Stimulated activated CD8-positive, alpha-beta memory T cell treated with anti-CD3 and anti-CD28 coated beads, Interleukin-2, amount 100 ng/mL, for 48 hours (primary cell): ENCODE results near the gene MEN1.
"Not testable (repeated sequence)": the region's sequence is repeated elsewhere in the genome, so short reads cannot be mapped to it uniquely, and the experiment has no call there.

Experiments used
- DNase-seq, 2 donors: peaks; one replicate each; pipeline ENCODE4 v3.0.0-alpha.2; 2020; ENCODE audit warnings: low read depth in 2 of 2

MEN1 gene

DNA sequence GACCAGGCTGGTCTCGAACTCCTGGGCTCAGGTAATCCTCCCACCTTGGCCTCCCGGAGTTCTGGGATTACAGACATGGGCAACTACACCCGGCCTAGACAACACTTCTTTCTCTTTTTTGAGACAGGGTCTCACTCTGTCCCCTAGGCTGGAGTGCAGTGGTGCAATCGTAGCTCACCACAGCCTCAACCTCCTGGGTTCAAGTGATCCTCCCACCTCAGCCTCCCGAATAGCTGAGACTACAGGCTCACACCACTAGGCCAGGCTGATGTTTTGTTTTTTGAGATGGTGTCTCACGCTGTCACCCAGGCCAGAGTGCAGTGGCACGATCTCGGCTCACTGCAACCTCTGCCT lies 35.4 kb upstream of the MEN1 start:
- DNase-seq, result not testable (repeated sequence)

DNA sequence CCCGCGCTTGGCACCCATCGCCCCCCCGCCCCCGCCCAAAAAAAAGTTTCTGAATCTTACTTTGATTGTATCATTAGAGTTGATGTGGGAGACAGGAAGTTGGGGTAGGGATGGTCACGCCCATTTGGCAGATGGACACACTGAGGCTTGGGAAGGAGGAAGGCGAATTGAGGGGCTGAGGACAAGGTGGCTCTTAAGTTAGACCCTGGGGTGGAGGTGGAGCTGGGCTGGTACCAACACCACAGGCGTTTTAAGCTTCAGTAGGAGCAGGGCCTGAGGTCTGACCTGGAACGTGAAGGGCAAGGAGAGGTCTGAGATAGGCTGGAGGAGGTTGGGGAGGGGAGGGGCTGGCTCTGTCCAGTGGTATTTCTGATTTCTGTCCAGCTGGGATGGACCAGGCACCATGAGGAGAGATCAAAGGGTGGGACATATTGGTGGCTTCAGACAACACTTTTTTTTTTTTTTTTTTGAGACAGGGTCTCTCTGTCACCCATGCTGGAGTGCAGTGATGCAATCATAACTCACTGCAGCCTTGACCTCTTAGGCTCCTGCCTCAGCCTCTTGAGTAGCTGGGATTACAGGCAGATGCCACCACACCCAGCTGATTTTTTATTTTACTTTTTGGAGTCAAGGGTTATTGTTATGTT lies 34.9 kb upstream of the MEN1 start:
- no peak for DNase-seq

DNA sequence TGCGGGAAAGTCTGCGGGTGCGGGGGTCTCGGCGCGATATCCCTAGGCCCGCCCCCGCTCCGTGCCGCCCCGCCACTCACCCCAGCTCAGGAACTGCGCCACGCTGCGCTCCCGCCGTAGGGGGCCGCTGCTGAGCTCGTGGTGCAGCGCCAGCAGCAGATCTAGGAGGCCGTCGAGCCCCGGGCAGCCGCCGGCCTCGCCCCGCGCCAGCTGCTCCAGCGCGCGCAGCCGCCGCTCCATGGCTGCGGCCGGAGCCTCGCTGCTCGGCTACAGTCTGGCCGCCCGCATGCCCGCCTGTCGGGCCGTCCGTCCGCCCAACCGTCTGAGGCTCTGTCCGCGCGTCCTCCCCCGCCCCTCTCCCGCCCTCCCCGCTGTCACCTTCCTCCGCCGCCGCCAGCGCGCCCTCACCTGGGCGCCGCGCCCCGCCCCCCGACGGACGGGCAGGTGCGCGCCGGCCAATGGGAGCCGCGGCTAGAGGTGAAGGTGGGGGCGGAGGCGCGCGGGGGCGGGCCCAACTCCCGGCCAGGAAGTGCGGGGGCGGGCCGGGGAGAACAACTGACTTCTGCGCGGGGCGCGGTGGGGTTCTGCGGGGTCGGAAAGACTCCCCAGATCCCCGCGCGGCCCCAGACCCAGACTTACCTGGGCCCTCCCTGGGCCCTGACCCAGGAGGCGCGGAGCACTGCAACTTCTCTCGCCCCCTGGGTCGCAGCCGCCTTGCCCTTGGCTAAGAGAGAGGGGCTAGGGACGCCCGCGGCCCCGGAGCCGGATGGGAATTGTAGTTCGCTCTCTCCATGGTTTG lies 34.2 kb upstream of the MEN1 start, which contains the start of gene CDC42BPG:
Gene CDC42BPG (minus strand): TSS at position 324 of the 799 bp plus-strand sequence. CDS start 84 bp downstream, at position 240.
- DNase-seq, result peak in 1 of 2 donors; percentile 50

DNA sequence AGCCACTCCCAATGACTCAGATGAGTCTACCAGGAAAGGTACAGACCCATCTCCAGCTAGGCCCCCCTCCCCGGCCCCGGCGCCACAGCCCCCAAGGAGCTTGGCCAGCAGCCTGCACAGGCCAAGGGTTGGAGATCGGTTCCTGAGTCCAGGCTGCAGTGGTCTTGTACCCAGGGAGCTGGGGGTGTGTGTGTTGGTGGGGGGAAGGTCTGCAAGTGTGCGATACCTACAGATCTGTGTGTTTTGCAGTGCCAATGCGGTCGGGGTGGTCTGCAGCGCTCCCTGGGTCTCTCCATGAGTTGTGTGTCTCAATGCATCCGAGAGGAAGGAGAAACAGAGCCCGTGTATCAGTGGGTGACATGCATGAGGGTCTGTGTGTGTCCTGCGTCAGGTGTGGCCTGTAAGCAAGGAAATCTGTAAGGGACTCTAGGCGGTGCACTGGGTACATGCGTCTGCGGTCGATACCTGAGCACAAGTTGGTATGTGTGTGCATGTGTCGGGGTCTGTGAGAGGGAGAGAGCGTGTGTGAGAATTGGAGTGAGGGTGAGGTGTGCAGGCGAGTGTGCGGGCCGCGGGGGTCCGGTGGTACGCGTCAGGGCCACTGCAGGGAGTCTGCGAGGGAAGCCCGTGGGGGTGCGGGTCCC lies 33.5 kb upstream of the MEN1 start:
- DNase-seq, result no peak

DNA sequence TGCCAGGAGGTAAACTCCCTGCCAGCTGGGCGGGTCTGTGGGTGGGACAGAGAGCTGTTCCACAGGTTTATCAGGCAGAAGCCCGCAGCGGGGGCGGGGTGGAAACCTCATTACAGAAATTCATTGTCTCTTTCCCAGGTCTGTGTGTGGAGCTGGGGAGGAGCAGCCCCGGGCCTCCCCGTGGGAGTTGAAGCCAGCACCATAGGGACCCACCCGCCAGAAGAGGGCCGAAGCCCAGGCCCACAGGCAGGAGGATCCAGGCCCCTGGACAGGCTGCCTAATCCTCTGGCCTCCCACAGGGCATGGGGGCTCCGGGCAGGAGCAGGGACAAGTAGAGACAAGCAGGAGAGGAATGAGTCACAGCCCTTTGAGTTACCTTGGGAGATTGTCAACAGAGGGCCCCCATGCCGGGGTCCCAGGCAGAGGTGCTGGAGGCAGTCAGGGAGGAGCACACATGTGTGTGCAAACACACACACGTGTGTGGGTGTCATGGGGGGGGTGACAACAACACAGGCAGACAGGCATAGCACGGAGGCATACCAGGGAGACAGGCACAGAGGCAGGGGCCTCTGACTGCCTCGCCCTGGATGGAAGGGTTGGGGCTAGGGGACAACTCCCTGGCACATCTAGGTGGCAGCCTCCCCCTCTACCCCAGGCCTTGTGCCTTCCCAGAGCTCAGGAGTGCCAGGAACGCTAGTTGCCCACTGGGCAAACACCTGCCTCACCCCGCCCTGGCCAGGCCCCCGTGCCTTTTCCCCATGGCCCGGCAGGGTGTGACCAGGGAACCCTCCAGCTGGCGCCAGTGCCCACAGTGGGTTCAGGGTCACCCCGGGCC lies 32.7 kb upstream of the MEN1 start:
- DNase-seq, result no peak

DNA sequence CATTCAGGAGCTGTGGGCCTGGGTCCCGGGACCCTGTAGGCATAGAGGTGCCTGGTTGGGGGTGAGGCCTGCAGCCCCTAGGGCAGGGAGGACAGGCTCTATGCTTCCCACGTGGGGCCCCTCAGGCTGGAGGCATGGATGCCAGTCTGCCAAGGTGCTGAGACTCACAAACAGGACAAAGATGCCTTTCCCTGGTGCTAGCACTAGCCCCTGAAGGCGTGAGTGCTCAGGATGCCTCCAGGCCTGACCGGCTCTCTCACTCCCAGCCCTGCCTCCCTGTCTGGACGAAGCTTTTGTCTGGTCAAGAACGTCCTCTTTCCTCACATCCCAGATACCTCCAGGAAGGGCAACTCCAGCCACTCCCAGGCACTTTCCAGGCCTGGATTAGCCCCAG lies 32.0 kb upstream of the MEN1 start:
- no peak for DNase-seq

DNA sequence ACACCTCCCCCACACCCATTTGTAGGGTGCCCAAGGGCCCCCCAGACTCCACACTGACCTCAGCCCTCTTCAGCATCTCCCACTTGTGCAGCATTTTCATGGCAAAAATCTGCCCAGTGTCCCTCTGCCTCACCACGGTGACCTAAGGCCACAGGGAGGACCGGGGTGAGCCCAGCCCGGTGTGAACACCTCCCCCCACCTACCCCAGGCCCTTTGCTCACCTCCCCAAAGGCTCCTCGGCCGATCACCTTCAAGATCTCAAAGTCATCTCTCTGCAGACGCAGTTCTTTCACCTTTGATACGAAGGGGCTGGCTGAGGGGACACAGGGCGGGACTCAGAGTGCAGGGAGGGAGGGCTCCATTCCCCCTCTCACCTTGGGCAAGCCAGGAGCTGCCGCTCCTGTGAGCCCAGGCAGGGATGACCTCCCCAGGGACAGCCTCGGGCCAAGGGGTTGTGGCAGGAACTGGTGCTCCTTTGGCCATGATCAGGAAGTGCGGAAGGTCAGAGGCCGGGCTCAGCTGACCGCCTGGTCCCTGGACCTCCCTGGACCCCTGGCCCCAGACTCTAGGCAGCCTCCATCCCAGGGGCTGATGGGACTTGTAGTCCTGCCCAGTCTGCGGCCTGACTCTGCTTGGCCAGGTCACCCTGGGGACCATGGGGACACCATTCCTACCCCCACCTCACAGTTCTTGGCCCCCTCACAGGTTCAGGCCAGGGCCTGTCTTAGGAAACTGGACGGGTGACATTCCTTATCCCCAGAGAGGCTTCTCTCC lies 31.4 kb upstream of the MEN1 start:
- no peak for DNase-seq

DNA sequence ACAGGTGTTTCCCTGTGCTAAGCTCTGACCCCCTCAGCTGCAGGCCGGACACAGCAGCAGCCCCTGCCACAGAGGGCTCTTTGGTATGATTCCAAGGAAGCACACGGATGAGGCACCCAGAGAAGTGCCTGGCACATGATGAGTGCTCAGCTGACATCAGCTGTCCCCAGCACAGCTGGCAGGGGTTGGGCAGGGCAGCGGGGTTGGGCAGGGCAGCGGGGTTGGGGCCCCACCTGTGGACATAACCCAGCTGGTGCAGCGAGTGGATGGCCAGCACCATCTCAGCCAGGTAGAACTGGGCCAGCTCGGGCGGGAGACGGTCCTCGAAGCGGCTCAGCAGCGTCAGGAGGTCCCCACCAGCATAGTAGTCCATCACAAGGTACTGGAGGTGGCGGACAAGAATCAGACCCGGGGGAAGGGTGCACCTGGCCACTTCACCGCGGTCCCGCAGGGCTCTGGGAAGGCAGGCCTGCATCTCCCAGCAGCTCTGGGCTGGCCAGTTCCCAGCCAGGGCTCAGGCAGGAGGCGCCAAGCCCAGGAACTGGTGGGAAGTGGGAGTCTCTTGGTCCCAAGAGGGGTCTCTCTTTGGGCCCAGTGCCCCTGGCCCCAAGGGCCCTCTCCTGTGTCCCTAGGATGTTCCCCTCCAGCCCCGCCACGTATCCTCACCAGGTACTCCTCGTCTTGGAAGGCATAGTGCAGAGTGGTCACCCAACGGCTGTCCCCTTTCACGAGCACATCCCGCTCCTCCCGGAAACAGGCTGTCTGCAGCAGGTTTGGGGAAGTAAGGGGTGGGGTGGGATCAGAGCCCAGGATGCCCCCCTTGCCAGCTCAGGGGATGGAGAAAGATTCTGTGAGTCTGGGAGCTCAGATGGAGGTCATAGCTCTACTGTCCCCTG lies 29.8 kb upstream of the MEN1 start:
- no peak for DNase-seq

DNA sequence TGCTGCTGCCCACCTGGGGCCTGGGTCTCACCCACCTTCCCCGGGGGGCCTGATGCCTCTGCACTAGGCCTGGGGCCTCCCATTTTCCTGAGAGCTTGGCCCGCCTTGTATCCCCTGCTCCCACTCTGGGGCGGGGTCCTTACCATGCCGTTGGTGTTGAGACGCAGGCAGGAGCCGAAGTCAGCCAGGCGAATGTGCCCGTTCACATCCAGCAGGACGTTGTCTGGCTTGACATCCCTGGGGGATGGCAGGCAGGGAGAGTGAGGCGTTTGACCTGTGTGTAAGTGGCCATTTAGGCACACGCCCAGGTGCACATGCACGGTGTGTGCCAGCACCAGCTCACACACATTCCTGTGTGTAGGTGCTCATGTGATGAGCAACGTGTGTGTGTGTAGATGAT lies 29.0 kb upstream of the MEN1 start:
- no peak for DNase-seq

DNA sequence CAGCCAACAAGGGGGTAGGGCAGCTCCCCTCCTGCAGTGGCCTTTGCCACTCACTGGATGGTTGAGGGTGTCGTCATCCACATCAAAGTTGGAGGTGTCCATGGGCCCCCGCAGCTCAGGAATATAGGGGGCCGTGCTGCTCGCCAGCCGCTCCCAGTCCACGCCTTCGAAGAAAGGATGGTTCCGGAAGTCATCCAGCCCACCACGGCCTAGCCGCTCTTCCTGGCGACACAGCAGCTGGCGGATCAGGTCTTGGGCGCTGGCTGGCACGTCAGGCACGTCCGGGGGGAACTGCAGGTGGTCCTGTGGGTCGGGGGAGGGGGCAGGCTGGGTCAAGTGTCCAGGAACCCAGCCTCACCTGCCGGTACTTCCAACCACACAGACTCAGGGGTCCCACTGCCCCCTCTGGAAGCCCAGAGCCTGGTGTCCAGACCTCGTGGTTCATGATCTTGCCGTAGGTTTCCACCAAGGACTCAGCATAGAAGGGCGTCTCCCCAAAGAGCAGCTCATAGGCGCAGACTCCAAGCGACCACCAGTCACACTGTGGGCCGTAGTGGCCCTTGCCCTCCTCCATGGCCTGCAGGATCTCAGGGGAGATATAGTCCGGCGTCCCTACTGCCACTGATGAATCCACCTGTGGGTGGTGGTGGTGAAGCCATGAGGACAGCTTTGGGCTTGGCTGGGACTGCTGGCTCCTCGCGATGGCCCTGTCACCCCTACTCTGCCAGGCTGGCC lies 28.4 kb upstream of the MEN1 start:
- DNase-seq, result no peak

DNA sequence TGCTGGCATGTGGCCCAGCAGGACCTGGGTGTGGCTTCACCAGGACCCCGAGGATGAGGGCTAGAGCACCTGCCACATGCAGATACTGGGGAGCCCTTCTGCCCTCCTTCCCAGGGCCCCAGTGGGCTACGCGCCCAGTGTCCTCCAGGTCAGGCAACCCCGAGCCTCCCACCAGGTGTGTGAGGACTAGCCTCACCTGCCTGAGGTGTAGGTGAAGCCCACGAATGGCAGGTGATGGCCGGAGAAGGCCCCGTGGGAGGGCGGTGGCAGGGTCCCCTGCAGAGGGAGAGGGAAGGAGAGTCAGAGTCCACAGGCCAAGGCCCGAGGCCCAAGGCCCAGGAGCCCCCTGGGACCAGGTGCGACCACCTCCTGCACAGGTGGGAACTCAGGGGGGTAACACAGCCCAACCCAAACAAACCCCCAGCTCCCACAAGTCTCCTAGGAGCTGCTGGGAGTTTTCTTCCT lies 27.6 kb upstream of the MEN1 start:
- DNase-seq, result no peak

DNA sequence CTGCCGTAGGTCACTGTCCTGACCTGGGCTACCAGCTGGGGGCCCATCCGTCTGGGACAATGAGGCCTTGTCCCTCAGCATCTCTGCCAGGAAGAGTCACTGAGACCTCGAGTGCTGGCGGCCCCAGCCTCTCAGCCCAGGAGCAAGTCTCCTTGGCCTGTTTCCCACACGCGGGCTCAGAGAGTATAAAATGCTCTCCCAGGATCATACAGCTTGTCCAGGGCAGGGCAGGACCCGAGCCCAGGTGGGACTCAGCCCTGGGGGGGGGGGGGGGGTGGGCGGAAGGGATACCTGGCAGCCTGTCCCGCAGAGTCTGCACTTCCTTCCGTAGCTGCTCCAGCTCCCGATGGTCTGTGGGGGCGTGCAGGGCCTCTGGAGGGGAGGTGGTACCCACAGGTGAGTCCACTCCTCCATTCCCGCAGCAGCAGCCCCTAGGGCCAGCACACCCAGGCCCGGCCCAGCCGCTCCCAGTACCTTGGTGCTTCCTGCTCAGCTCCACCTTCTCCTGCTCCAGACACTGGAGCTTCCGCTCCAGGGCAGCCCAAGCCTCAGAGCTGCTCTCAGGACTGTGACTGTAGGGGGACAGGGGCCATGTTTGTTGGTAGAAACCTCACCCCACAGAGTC lies 26.2 kb upstream of the MEN1 start:
- DNase-seq, result no peak

DNA sequence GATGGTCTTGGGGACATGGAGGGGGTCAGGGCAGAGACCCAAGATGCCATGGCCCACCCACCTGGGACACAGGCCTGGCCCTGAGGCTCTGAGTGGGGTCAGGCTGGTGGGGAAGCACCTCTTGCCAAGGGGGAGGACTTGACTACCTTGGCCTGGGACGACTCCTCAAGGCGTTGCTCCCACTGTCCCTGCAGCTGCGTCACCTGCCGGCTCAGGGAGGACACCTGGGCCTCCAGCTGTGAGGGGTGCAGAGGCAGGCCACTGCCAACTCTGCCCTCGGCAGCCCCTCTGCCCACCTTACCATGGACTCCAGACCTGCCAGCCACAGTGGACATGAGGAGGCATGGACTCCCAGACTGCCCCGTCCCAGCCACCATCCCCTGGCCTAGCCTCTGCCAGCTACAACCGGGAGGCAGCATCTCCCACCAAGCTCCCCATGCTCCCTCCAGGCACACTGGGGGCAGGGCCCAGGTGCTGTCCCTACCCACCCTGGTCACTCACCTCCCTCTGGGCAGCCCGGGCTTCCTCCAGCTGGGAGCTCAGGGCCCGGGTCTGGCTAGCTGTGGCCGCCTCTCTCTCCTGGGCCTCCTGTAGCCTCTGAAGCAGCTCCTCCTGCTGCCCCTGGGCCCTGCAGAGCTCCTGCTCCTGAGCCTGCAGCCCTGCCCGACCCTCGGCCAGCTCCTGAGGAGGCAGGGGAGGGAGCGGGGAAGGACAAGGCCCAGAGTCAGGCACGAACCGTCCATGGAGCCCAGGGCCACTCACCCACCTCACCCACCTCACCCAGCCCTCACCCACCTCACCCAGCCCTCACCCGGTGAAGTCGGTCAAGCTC lies 25.5 kb upstream of the MEN1 start:
- no peak for DNase-seq

DNA sequence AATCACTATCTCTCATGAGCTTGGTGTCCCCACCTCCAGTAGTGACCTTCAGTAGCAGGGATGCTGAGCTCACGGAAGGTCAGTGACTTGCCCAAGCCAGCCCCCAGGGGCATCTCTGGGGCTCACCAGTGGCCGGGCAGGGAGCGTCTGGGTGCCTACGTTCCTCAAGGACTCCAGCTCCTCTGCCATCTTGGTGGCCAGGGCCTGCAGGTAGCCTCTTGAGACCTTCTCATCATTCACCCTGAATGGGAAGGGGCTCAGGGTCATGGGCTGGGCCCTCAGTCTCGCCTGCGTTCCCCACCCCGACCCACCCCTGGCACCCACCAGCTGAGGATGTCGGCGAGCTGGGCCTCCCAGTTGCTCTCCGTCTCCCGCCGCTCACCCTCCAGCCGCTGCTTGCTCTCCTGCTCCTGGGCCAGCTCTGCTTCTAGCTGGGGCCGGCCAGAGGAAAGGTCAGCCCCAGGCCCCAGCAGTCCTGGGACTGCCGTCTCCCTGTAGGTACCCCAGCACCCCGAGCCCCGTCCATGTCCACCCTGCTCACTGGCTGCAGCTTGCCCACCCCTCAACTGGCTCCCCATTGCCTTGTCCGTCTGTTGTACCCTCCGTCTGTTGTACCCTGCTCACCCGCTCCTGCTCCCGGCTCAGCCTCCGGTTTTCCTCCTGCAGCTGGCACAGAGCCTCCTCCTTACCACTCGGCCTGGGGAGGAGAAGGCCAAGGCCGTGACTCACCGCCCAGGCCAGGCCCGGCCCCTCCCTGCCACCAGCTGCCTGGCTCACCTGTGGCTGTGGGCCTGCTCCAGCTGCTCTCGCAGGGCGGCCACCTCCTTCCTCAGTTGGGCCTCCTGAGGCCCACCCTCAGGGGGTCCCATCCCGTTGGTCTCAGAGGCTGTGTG lies 24.6 kb upstream of the MEN1 start:
- no peak for DNase-seq

DNA sequence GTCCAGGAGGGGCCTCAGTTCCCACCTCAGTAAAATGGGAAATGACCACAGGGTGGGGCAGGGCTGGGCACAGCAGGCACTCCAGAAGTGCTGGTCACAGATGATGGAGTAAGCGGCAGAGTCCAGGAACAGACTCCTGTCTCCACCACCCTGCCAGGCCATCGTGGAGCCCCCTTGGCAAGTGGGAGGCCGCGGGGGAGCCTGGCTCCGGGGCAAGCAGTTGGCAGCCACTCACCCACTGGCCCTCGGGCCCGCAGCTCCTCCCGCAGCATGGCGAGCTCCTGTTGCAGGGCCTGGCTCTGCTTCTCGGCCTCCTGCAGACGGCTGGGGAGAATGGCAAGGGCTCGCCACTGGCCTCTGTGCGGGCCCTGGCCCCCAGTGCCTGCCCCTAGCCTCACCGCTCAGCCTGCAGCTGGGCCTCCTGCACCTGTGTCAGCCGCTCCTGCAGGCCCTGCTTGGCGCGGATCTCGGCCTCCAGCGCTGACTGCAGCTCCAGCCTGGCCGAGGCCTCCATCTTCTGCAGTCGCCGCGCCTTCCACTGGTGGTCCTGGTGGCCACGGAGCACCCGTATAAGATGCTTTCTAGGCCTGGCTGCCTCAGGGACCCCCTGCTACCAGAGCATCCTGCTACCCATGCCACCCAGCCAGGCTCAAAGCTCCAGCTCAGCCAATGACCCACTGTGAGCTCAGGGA lies 23.8 kb upstream of the MEN1 start:
- DNase-seq, result no peak

DNA sequence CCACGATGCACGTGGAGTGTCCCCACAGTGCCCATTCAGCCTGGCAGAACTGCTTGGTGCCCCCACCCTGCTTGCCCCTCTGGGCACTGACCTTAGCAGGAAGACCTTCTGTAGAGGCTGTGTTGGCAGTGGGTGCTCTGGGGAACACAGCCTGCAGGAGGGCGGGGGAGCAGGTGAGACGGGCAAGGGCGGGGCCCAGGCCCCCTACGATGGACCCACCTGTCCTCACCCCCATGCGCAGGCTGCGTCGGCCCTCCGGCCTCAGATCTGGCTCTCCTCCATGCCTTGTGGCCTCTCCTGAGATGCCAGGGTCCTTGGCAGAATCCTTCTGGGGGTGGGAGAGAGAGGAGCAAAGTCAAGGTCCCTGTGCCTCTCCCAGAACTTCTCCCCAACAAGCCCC lies 23.2 kb upstream of the MEN1 start:
- no peak for DNase-seq

DNA sequence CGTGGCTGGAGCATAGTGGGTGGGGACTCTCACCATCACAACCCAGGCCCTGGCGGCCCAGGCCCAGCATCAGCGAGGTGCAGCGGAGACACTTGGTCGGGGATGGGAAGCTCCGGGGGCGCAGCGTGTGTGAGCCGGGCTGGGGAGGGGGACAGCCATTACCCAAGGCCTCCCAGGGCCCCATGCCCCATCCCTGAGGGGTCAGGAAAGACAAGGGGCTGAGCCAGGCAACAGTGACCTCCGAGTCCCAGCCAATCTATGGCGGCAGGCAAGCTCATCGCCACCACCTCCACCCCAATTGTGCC lies 22.8 kb upstream of the MEN1 start:
- DNase-seq, result no peak
